Skeletal muscle tissue (tissue), 5 donors: ENCODE results near the gene PAF1. TPM values are rescaled to one million over a fixed set of nuclear protein-coding genes. Genes with fewer than 3 reads are reported as not detected.
"Not testable (repeated sequence)": the region's sequence is repeated elsewhere in the genome, so short reads cannot be mapped to it uniquely, and the experiment has no call there.

Experiments used
- H3K27ac ChIP-seq: one replicate; pipeline ENCODE4 v1.7.0; 2013; ENCODE audit warnings: mild to moderate bottlenecking, low read depth, low read length, inconsistent platforms
- H3K27me3 ChIP-seq, 3 donors: one replicate each; pipeline ENCODE4 v1.7.0; 2013; ENCODE audit warnings: low read length in 3 of 3; ENCODE audit not compliant: control insufficient read depth in 3 of 3, insufficient read depth in 3 of 3
- H3K36me3 ChIP-seq, 3 donors: one replicate each; pipeline ENCODE4 v1.7.0; 2013; ENCODE audit warnings: low read length in 3 of 3; ENCODE audit not compliant: control insufficient read depth in 3 of 3, insufficient read depth in 3 of 3
- H3K4me1 ChIP-seq, 3 donors: one replicate each; pipeline ENCODE4 v1.7.0; 2013; ENCODE audit warnings: low read length in 3 of 3, mild to moderate bottlenecking in 3 of 3; ENCODE audit not compliant: control insufficient read depth in 3 of 3, insufficient read depth in 3 of 3
- H3K4me3 ChIP-seq, 3 donors: one replicate each; pipeline ENCODE4 v1.7.0; 2013; ENCODE audit warnings: low read length in 3 of 3
- H3K9ac ChIP-seq, 3 donors: one replicate each; pipeline ENCODE4 v1.7.0; 2013; ENCODE audit warnings: low read length in 3 of 3, mild to moderate bottlenecking in 3 of 3, moderate library complexity in 2 of 3, low read depth in 1 of 3
- H3K9me3 ChIP-seq, 3 donors: one replicate each; pipeline ENCODE4 v1.7.0; 2013; ENCODE audit warnings: low read length in 3 of 3; ENCODE audit not compliant: control insufficient read depth in 3 of 3
- small RNA-seq: library from RNA; depleted of rRNA; stranded (forward); fragments of <200 nt; gene quantifications from one replicate; pipeline ENCODE3, GENCODE V24; 2014
- total RNA-seq: library from RNA; depleted of rRNA; stranded (reverse); fragments of >200 nt; gene quantifications from one replicate; pipeline ENCODE4 v1.2.3, GENCODE V29; 2014
- donor health status: Osteomylitis.

PAF1 gene
- total RNA-seq, 1 donor from 2014 or later, result 25.1 TPM

DNA sequence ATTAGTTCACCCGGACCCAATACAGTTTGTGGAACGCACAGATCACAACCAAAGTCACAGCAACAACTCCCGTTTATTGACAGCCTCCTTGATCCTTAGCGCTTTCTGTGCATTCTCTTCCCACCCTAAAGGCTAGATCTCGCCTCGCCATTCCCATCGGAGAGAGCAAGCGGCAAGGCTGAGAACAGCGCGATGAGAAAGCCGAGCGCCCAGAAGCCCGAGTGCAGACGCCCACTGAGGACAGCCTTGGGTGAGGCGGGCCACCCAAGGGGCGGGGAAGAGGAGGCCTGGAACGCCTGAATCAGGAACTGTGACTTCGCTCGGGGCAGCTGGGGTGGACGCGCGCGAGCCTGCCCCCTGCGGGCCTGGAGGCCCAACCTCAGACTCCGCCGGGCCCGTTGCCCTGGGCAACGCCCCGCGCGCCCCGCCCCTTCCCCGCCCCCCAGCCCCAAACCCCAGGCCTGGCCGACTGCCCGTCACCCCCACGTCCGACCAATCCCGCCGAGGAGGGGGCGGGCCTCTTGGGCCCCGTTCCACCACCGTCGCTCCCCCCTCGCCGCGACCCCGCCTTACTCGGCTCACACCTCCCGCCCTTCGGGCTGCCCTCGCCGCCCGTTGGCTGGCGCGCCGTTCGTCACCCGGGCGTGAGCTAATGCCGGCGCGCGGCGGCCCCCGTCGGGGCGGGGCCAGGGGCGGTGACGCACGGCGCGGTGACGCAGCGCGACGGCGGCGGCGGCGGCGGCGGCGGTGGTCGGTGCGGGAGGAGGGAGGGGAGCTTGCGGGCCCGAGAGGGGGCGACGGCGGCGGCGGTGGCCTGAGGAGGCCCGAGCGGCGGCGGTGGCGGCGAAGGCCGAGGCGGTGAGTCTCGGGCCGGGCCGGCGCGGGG is 48.9 kb downstream of the PAF1 start, which contains the start of gene SAMD4B:
Gene SAMD4B (plus strand): TSS at position 703 of the 886 bp plus-strand sequence. CDS start 14,473 bp downstream, outside the sequence.
- peak within 1 kb of the TSS; percentile 88 for H3K27ac ChIP-seq
- H3K27me3 ChIP-seq, result no peaks in the 10 kb centered on the region
- H3K9me3 ChIP-seq, result no peaks in the 10 kb centered on the region
- H3K4me1 ChIP-seq, result peaks cover 29 to 51% (median 37%) of the 10 kb centered on the region in 3 donors
- H3K9ac ChIP-seq, result peak within 1 kb of the TSS; percentile 89 to 99 (median 96)
- H3K4me3 ChIP-seq, result peak within 1 kb of the TSS; percentile 91 to 100 (median 98)
- no peaks in the 10 kb centered on the region for H3K36me3 ChIP-seq

DNA sequence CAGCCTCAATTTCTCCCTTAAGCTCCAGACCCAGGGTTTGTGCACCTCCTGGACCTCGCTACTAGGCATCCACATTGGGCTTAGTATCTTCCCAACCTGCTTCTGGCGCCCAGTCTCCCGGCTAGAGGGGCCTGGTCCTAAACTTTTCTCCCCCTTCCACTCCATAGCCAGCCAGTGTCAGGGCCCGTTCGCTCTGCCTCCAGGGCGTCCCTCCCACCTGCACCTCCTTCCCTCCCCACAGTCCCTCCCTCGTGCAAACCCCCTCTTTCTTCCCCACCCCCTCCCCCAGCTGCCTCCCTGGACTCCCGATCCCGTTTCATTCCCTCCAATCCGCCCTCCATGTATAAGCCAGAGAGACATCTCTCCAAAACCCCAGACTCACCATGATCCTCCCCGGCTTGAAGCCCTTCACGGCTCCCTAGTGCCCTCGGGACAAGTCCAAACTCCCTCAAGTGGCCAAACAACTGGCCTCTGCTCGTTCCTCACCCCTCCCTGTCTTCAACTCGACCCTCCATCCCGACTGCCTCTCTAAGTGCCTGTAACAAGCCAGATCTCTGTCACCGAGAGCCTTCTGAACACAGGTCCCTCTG is 49.7 kb downstream of the PAF1 start:
- Histone ChIP-seq H3K27ac (peak overlapping the region; percentile 86), H3K4me1 (peaks cover 29 to 46% (median 36%) of the 10 kb centered on the region in 3 donors), H3K4me3 (peak overlapping the region; percentile 91 to 100 (median 98))

GRCh38 chr19:39340156-39340555 is 50.8 kb downstream of the PAF1 start:
- H3K4me3 ChIP-seq, H3K9me3 ChIP-seq, H3K36me3 ChIP-seq, H3K27me3 ChIP-seq, H3K27ac ChIP-seq, H3K9ac ChIP-seq: not testable (repeated sequence)
- peaks cover 20 to 35% (median 26%) of the 10 kb centered on the region in 3 donors for H3K4me1 ChIP-seq

More for the DNA sequence above, 49.7 kb downstream of the PAF1 start:
- Histone ChIP-seq H3K9ac (peak overlapping the region; percentile 89 to 99 (median 96)), H3K36me3 (no peaks in the 10 kb centered on the region), H3K9me3 (no peaks in the 10 kb centered on the region), H3K27me3 (no peaks in the 10 kb centered on the region)

- H3K36me3 ChIP-seq, result no peaks in the 10 kb centered on the region
- no peaks in the 10 kb centered on the region for H3K27me3 ChIP-seq
- H3K9ac ChIP-seq, result no peak overlapping the region
- H3K9me3 ChIP-seq, result no peaks in the 10 kb centered on the region
- no peak overlapping the region for H3K4me3 ChIP-seq
- H3K4me1 ChIP-seq, result peaks cover 19 to 31% (median 21%) of the 10 kb centered on the region in 3 donors
- H3K27ac ChIP-seq, result no peak overlapping the region
Measured at GRCh38 chr19:39339674-39340073, 51.2 kb downstream of the PAF1 start.

- Histone ChIP-seq H3K4me1 (peaks cover 7 to 9% (median 7%) of the 10 kb centered on the region in 3 donors), H3K9ac (no peak overlapping the region), H3K36me3 (no peaks in the 10 kb centered on the region), H3K27me3 (no peaks in the 10 kb centered on the region), H3K27ac (no peak overlapping the region), H3K9me3 (no peaks in the 10 kb centered on the region), H3K4me3 (no peak overlapping the region)
Measured at GRCh38 chr19:39336483-39336882, 54.4 kb downstream of the PAF1 start.

Small RNA genes lying within 50 kb of the gene (small RNA-seq; reads per million reads assigned to genes)
- gene AC011445.2 (0.09 reads per million), gene MIR4530 (not detected), gene RN7SL566P (not detected)

Other genes starting within 250 kb of the PAF1 start
- gene NCCRP1, start 194.1 kb downstream of the PAF1 start, total RNA-seq, result not detected
- not detected for gene SYCN, start 186.8 kb downstream of the PAF1 start, total RNA-seq
- not detected for gene IFNL3, start 146.1 kb downstream of the PAF1 start, total RNA-seq
- not detected for gene IFNL4, start 142.2 kb downstream of the PAF1 start, total RNA-seq
- not detected for gene IFNL2, start 122.7 kb downstream of the PAF1 start, total RNA-seq
- not detected for gene IFNL1, start 94.7 kb downstream of the PAF1 start, total RNA-seq
- gene LRFN1, start 70.2 kb downstream of the PAF1 start, total RNA-seq, result 0.52 TPM
- gene GMFG, start 55.1 kb downstream of the PAF1 start, total RNA-seq, result 20.9 TPM
- 22.4 TPM for gene SAMD4B, start 48.7 kb downstream of the PAF1 start, total RNA-seq
- gene MED29, start 272 bp upstream of the PAF1 start, total RNA-seq, result 9.4 TPM
- gene ZFP36, start 15.7 kb upstream of the PAF1 start, total RNA-seq, result 3.1 TPM
- gene PLEKHG2, start 21.6 kb upstream of the PAF1 start, total RNA-seq, result 15.7 TPM
- 128 TPM for gene RPS16, start 44.8 kb upstream of the PAF1 start, total RNA-seq
- 40.7 TPM for gene SUPT5H, start 54.5 kb upstream of the PAF1 start, total RNA-seq
- 40.7 TPM for gene TIMM50, start 89.7 kb upstream of the PAF1 start, total RNA-seq
- gene DLL3, start 107.8 kb upstream of the PAF1 start, total RNA-seq, result not detected
- gene SELENOV, start 124.0 kb upstream of the PAF1 start, total RNA-seq, result not detected
- gene EID2B, start 141.7 kb upstream of the PAF1 start, total RNA-seq, result 2.6 TPM
- 6.8 TPM for gene EID2, start 149.1 kb upstream of the PAF1 start, total RNA-seq
- gene LGALS13, start 211.4 kb upstream of the PAF1 start, total RNA-seq, result not detected